HFF-Myc (cell line): ENCODE results near the gene GFPT1.

Experiments used
- DNase-seq: peaks from one replicate; pipeline ENCODE4 v3.0.0-alpha.2; 2011; ENCODE audit warnings: low read depth; ENCODE audit errors: extremely low read depth
- H3K4me3 ChIP-seq: replicated peaks from 2 replicates; pipeline ENCODE4 v1.5.1; 2011; ENCODE audit warnings: low read depth, mild to moderate bottlenecking, control low read depth, low read length
- TF ChIP-seq, protein P1 (sequence below): IDR thresholded peaks from 2 replicates; pipeline ENCODE4 v1.5.1; 2012; ENCODE audit warnings: mild to moderate bottlenecking, low read depth, low read length, control low read depth; ENCODE audit errors: missing control alignments

GFPT1 gene

DNA sequence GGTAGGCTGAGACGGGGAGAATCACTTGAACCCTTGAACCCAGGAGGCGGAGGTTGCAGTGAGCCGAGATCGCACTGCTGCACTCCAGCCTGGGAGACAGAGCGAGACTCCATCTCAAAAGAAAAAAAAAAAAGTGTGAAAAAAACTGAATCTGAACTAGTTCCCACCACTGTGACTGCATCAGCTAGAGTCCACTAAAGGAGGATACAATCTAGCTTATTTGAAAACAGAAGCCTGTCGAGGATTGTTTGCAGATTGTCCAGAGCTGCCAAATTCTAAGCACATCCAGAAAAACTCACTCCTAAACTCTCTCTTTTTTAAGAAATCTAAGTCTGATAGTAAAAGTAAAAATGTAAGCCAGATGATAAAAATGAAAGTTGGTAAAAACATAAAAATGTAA lies 10.6 kb downstream of the GFPT1 start:
- no peak for DNase-seq
- TF ChIP-seq, protein P1, sequence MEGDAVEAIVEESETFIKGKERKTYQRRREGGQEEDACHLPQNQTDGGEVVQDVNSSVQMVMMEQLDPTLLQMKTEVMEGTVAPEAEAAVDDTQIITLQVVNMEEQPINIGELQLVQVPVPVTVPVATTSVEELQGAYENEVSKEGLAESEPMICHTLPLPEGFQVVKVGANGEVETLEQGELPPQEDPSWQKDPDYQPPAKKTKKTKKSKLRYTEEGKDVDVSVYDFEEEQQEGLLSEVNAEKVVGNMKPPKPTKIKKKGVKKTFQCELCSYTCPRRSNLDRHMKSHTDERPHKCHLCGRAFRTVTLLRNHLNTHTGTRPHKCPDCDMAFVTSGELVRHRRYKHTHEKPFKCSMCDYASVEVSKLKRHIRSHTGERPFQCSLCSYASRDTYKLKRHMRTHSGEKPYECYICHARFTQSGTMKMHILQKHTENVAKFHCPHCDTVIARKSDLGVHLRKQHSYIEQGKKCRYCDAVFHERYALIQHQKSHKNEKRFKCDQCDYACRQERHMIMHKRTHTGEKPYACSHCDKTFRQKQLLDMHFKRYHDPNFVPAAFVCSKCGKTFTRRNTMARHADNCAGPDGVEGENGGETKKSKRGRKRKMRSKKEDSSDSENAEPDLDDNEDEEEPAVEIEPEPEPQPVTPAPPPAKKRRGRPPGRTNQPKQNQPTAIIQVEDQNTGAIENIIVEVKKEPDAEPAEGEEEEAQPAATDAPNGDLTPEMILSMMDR = no peak
- no peak overlapping the region for H3K4me3 ChIP-seq

DNA sequence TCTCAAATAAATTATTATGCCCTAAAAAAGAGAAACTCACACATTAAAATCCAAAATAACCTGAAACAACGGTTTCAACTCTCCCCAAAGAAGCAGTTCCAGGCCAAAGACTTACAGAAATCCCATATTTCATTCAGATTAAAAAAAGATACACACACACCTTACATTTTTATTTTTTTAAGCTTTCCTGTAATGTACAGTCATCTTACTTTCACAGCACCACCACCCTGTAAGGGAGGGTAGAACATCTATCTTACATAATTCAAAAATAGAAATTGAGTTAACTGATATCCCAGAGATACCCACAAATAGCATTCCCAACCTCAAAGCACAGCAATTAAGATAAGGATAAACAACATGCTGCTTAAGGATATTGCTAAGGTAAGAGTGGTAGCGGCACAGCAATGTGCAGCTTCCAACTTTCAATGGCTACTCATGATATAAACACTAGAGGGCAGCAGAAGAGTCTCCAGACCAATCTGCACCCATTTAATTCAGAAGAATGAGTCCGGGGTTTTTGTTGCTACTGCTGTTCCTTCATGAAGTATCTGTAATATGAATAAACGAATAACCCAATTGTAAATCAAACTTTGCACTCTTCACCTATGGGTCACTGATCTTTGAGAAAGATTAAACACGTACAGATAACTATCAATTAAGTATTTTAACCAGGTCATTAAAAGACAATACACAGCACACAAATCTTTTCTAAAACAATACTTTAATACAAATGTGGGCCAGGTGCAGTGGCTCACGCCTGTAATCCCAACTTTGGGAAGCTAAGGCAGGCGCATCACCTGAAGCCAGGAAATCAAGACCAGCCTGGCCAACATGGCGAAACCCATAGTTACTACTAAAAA lies 11.3 kb downstream of the GFPT1 start:
- H3K4me3 ChIP-seq = no peak overlapping the region
- TF ChIP-seq, protein P1 = peak; percentile 58
- DNase-seq = peak; percentile 16

DNA sequence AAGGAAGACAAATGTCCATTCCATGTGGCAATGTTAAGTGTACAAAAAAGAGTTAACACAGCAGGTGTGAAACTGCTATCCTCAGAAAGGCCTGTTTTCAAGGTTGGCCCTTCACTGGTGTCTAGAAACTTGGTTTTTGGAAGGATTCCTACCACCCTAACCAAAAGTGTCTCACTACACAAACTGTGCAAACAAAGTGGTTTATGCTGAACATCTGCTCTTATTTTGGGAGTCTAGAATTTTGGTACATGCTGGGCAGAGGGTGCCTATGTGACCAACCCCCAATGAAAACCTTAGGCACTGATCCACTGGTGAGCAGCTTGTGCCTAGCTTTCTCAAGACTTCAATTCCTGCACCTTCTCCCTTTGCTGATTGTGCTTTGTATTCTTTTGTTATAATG lies 14.3 kb downstream of the GFPT1 start:
- TF ChIP-seq, protein P1 = no peak
- DNase-seq = no peak
- H3K4me3 ChIP-seq = no peak overlapping the region

DNA sequence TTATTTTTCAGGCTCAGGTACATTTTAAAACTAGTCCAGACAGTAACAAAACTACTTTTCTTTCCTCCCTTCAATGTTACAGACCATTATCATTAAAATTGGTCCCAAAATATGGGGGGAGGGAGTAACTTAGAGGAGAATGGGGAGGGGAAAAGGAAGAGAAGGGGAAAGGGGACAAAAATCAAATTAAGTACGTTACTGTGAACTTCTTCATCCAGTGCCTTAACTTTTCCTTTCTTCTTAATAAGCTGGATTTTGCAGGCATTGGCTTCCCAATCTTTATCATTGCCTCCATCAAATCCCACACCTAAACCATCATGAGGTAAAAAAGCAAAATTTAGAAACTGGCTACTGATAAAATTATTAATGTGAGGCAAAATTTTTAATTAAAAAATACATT lies 17.2 kb downstream of the GFPT1 start:
- TF ChIP-seq, protein P1 = no peak
- no peak for DNase-seq
- H3K4me3 ChIP-seq = no peak overlapping the region

DNA sequence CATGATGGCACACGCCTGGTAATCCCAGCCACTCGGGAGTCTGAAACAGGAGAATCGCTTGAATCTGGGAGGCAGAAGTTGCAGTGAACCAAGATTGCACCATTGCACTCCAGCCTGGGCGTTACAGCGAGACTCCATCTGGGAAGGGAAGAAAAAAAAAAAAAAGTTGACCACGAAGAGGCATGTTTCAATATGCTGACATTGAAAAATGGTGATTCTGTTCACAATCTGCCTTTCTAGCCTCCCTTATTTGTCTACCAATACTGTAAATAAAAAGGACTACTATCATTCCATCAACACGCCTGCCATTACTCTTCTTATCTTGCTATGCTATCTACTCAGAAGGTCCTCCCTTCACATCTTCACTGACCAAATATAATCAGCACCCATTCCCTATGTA lies 18.4 kb downstream of the GFPT1 start:
- DNase-seq = no peak
- no peak overlapping the region for H3K4me3 ChIP-seq
- TF ChIP-seq, protein P1 = no peak

DNA sequence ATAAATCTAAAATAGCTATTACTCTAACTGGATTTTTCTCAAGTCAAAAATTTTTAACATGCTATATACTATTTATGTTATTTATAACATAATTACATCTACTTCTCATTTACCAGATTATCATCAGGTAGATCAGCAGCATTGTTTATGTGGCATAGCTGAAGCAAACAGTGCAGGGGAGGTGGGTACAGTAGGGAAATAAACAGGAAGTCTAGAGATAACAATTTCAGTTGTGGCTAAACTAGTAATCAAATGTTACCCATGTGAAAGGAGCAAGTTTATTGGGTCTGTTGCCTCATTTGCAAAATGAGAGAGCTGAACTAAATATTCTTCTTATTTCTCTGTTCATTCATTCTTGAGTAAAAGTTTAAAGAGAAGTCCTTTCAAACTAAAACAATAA lies 27.7 kb downstream of the GFPT1 start:
- no peak overlapping the region for H3K4me3 ChIP-seq
- TF ChIP-seq, protein P1 = no peak
- DNase-seq = no peak

DNA sequence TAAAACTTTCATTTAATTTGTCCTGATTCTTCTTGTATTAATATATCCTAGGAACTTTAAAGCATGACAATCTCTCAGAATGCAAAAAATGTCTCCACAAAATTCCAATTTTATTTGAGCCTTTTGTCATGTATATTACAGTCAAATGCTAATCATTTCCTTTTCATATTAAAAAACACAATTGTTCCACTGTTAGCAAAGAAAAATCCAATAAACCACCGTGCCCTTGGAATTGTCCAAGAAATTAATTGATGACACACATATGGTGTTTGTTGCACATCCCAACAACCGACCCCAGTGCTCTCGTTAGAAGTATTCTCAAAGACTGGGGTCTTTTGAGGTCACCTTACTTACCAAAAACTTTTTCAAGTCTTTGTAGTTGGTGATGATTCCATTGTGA lies 28.1 kb downstream of the GFPT1 start:
- TF ChIP-seq, protein P1 = no peak
- DNase-seq = no peak
- H3K4me3 ChIP-seq = no peak overlapping the region
